Measurements from ENCODE around the gene FOXD3.

DNA sequence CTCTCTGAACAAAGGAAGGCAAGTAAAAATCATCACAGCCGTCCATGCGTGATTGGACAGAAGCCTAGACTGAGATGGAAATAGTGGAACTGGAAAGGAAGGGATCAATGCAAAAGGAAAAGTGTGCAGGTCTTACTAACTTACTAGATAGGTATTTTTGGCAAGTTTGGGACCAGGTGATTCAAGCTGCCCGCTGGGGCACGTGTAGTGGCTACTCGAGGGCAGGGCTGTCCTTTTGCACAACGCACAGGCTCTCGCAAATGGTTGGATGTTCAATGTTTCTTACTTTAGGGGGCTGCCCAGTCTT lies 44.5 kb downstream of the FOXD3 start:
- TF ChIP-seq, protein P1, sequence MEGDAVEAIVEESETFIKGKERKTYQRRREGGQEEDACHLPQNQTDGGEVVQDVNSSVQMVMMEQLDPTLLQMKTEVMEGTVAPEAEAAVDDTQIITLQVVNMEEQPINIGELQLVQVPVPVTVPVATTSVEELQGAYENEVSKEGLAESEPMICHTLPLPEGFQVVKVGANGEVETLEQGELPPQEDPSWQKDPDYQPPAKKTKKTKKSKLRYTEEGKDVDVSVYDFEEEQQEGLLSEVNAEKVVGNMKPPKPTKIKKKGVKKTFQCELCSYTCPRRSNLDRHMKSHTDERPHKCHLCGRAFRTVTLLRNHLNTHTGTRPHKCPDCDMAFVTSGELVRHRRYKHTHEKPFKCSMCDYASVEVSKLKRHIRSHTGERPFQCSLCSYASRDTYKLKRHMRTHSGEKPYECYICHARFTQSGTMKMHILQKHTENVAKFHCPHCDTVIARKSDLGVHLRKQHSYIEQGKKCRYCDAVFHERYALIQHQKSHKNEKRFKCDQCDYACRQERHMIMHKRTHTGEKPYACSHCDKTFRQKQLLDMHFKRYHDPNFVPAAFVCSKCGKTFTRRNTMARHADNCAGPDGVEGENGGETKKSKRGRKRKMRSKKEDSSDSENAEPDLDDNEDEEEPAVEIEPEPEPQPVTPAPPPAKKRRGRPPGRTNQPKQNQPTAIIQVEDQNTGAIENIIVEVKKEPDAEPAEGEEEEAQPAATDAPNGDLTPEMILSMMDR (conservative IDR thresholded peaks at IDR 0.05; ENCODE audit: low read depth in 2 of 2), result no peak
- no peak for TF ChIP-seq REST (IDR thresholded peaks at IDR 0.05; ENCODE audit: unreplicated experiment)
- TF ChIP-seq EZH2phosphoT487 (IDR thresholded peaks at IDR 0.05; ENCODE audit: unreplicated experiment), result no peak
- TF ChIP-seq EZH2 (IDR thresholded peaks at IDR 0.05; ENCODE audit: low read depth, unreplicated experiment), result no peak
- TF ChIP-seq POLR2AphosphoS5 (IDR thresholded peaks at IDR 0.05; ENCODE audit: low read depth), result no peak
